ENCODE results near the gene PARM1. TPM values are rescaled to one million over a fixed set of nuclear protein-coding genes. Genes with fewer than 3 reads are reported as not detected.

Gene PARM1
- polyA plus RNA-seq, 1 of the 3 experiments (the other 2 are of a cell fraction): not detected

DNA sequence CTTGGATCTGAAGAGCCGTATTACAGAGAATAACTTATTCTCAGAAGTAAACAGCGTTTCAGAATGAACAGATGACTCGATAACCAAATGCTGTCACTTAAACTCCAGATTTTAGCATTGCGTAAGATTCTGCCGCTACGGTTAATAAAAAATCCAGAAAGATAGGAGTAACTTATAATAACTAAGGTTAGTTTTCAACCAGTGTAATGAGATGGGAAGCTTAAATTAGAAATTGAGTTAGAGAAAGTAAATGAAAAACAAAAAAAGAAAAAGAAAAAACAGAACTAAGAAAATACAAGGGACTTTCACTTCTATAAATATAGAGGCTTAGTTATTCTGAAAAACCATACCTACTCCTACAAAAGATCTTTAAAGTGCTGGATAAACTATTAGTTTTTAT is 13.1 kb upstream of the PARM1 start (continued):
- no peak for TF ChIP-seq FOSL2 (IDR thresholded peaks at IDR 0.05; ENCODE audit: borderline replicate concordance, low read depth)
- no peak for TF ChIP-seq YY1 (IDR thresholded peaks at IDR 0.05; ENCODE audit: low read depth)
- TF ChIP-seq SMC3 (IDR thresholded peaks at IDR 0.05; ENCODE audit: low read depth, low read length): no peak
- TF ChIP-seq SIN3A (IDR thresholded peaks at IDR 0.05; ENCODE audit: borderline replicate concordance, low read depth, low read length): no peak
- no peak for TF ChIP-seq USF2 (IDR thresholded peaks at IDR 0.05; ENCODE audit: borderline replicate concordance, low read depth, low read length)
- TF ChIP-seq MEF2A (IDR thresholded peaks at IDR 0.05; ENCODE audit: borderline replicate concordance, low read depth): no peak

DNA sequence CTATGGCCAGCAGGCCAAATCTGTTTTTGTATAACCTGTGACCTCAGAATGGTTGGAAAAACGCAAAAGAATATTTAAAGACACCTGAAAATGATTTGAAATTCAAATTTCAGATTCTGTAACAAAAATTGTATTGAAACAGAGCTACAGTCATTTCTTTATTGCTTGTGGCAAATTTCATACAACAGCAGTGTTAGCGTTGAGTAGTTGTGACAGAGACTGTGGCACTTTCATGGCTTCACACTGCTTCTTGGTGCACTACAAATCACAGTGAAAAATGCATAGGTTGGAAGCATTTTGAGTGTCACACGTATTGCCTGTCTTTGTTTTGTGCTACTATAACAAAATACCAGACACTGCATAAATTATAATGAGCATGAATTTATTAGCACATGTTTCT is 12.2 kb upstream of the PARM1 start:
- 13% methylated on average over 3 of the region's 3 CpGs for WGBS (ENCODE audit: low lambda C conversion rate)
- H3K27ac ChIP-seq (ENCODE audit: low read depth in 2 of 2, low read length in 1 of 2): no peak overlapping the region
- no peak overlapping the region for H3K4me2 ChIP-seq
- CTCF ChIA-PET: no interaction called here
- H3K9ac ChIP-seq: no peak overlapping the region
- DNase-seq: no peak
- no peaks in the 10 kb centered on the region for H3K9me3 ChIP-seq
- H3K4me3 ChIP-seq (ENCODE audit: low read depth in 2 of 2, low read length in 1 of 2): no peak overlapping the region
- H3K79me2 ChIP-seq (ENCODE audit: insufficient read depth): no peaks in the 10 kb centered on the region
- POLR2A ChIA-PET: no interaction called here
- no peak for TF ChIP-seq JUND (IDR thresholded peaks at IDR 0.05)
- no peak for TF ChIP-seq ZBTB33 (IDR thresholded peaks at IDR 0.05; ENCODE audit: borderline replicate concordance, low read depth)
- TF ChIP-seq, protein P1, sequence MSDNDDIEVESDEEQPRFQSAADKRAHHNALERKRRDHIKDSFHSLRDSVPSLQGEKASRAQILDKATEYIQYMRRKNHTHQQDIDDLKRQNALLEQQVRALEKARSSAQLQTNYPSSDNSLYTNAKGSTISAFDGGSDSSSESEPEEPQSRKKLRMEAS (IDR thresholded peaks at IDR 0.05; ENCODE audit: low read depth): no peak
- no peak for TF ChIP-seq EP300 (IDR thresholded peaks at IDR 0.05; ENCODE audit: borderline replicate concordance in 1 of 2, low read depth in 1 of 2, low read length in 1 of 2)
- no peak for TF ChIP-seq TCF12 (IDR thresholded peaks at IDR 0.05)
- TF ChIP-seq FOSL2 (IDR thresholded peaks at IDR 0.05; ENCODE audit: borderline replicate concordance, low read depth): no peak
- no peak for TF ChIP-seq RCOR1 (IDR thresholded peaks at IDR 0.05; ENCODE audit: low read length)
- TF ChIP-seq RAD21 (IDR thresholded peaks at IDR 0.05; ENCODE audit: low read length): no peak
- TF ChIP-seq MXI1 (IDR thresholded peaks at IDR 0.05; ENCODE audit: low read depth, low read length): no peak
- TF ChIP-seq GABPA (IDR thresholded peaks at IDR 0.05; ENCODE audit: low read depth): no peak
- TF ChIP-seq RFX5 (IDR thresholded peaks at IDR 0.05; ENCODE audit: low read length): no peak
- TF ChIP-seq GATA2 (CRISPR knock-in tag; IDR thresholded peaks at IDR 0.05): no peak
- no peak for TF ChIP-seq TEAD4 (IDR thresholded peaks at IDR 0.05; ENCODE audit: borderline replicate concordance, insufficient read depth)
- TF ChIP-seq RXRA (IDR thresholded peaks at IDR 0.05; ENCODE audit: borderline replicate concordance, low read depth): no peak
- TF ChIP-seq USF2 (IDR thresholded peaks at IDR 0.05; ENCODE audit: borderline replicate concordance, low read depth, low read length): no peak
- TF ChIP-seq, protein P2, sequence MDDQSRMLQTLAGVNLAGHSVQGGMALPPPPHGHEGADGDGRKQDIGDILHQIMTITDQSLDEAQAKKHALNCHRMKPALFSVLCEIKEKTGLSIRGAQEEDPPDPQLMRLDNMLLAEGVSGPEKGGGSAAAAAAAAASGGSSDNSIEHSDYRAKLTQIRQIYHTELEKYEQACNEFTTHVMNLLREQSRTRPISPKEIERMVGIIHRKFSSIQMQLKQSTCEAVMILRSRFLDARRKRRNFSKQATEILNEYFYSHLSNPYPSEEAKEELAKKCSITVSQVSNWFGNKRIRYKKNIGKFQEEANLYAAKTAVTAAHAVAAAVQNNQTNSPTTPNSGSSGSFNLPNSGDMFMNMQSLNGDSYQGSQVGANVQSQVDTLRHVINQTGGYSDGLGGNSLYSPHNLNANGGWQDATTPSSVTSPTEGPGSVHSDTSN (IDR thresholded peaks at IDR 0.05): no peak
- TF ChIP-seq, protein P3, sequence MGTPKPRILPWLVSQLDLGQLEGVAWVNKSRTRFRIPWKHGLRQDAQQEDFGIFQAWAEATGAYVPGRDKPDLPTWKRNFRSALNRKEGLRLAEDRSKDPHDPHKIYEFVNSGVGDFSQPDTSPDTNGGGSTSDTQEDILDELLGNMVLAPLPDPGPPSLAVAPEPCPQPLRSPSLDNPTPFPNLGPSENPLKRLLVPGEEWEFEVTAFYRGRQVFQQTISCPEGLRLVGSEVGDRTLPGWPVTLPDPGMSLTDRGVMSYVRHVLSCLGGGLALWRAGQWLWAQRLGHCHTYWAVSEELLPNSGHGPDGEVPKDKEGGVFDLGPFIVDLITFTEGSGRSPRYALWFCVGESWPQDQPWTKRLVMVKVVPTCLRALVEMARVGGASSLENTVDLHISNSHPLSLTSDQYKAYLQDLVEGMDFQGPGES (IDR thresholded peaks at IDR 0.05; ENCODE audit: low read depth, low read length): no peak
- no peak for TF ChIP-seq EZH2phosphoT487 (IDR thresholded peaks at IDR 0.05; ENCODE audit: borderline replicate concordance, low read depth)
- H3K4me1 ChIP-seq (ENCODE audit: control insufficient read depth in 1 of 2, insufficient read depth in 2 of 2, low read depth in 1 of 2, low read length in 1 of 2): no peaks in the 10 kb centered on the region
- H3F3A ChIP-seq (replicated peaks; ENCODE audit: insufficient read depth): no peaks in the 10 kb centered on the region
- H3K36me3 ChIP-seq (replicated peaks in 1 of 2; ENCODE audit: control insufficient read depth in 1 of 2, insufficient read depth in 2 of 2, low read length in 1 of 2): no peaks in the 10 kb centered on the region
- H3K9me2 ChIP-seq: no peaks in the 10 kb centered on the region
- H4K20me1 ChIP-seq (ENCODE audit: insufficient read depth): no peaks in the 10 kb centered on the region
- H2AFZ ChIP-seq (ENCODE audit: low read depth): no peak overlapping the region
- H3K27me3 ChIP-seq (ENCODE audit: insufficient read depth): no peaks in the 10 kb centered on the region
